Astrocyte (in vitro differentiated cells and primary cell): ENCODE measurements around the gene FAM174B. TPM values are rescaled to one million over a fixed set of nuclear protein-coding genes. Genes with fewer than 3 reads are reported as not detected.

Experiments
- DNase-seq: peaks from one replicate; pipeline ENCODE4 v3.0.0-alpha.2; 2010; ENCODE audit warnings: low read depth
- FAIRE-seq: peaks from 2 replicates; lab custom pipeline; 2011; peaks lifted over from hg19 to GRCh38; lab: Jason Lieb, UNC
- H2AFZ ChIP-seq: 2 replicates; pipeline ENCODE4 v1.6.0; 2012; ENCODE audit warnings: low read depth, low read length, inconsistent platforms
- H3K27ac ChIP-seq: 2 replicates; pipeline ENCODE4 v1.5.1; 2011; ENCODE audit warnings: low read depth, low read length, inconsistent platforms
- H3K27me3 ChIP-seq: 2 replicates; pipeline ENCODE4 v1.6.0; 2011; ENCODE audit warnings: low read length, inconsistent platforms; ENCODE audit not compliant: insufficient read depth
- H3K36me3 ChIP-seq: 2 replicates; pipeline ENCODE4 v1.5.1; 2011; ENCODE audit warnings: low read length, inconsistent platforms; ENCODE audit not compliant: insufficient read depth
- H3K4me1 ChIP-seq: 2 replicates; pipeline ENCODE4 v1.5.1; 2011; ENCODE audit warnings: low read length, inconsistent platforms; ENCODE audit not compliant: insufficient read depth
- H3K4me2 ChIP-seq: 2 replicates; pipeline ENCODE4 v1.6.0; 2012; ENCODE audit warnings: low read length, inconsistent platforms
- H3K4me3 ChIP-seq: 2 replicates; pipeline ENCODE4 v1.5.1; 2011; ENCODE audit warnings: low read depth, mild to moderate bottlenecking, low read length, inconsistent platforms; ENCODE audit not compliant: insufficient read depth
- H3K79me2 ChIP-seq: 2 replicates; pipeline ENCODE4 v1.6.0; 2012; ENCODE audit warnings: mild to moderate bottlenecking, low read length, inconsistent platforms; ENCODE audit not compliant: insufficient read depth
- H3K9ac ChIP-seq: 2 replicates; pipeline ENCODE4 v1.6.0; 2012; ENCODE audit warnings: mild to moderate bottlenecking, low read length, inconsistent platforms
- H3K9me3 ChIP-seq: 2 replicates; pipeline ENCODE4 v1.5.1; 2012; ENCODE audit warnings: low read depth, mild to moderate bottlenecking, low read length, inconsistent platforms; ENCODE audit not compliant: insufficient read depth
- H4K20me1 ChIP-seq: 2 replicates; pipeline ENCODE4 v1.6.0; 2012; ENCODE audit warnings: low read length, inconsistent platforms; ENCODE audit not compliant: insufficient read depth
- H3K27ac Mint-ChIP-seq: one replicate; pipeline ENCODE4 v1.8.0; 2021; ENCODE audit warnings: mild to moderate bottlenecking, mixed read lengths; ENCODE audit not compliant: unreplicated experiment
- H3K27me3 Mint-ChIP-seq: one replicate; pipeline ENCODE4 v1.8.0; 2021; ENCODE audit warnings: low read depth, mixed read lengths; ENCODE audit not compliant: unreplicated experiment
- H3K36me3 Mint-ChIP-seq: one replicate; pipeline ENCODE4 v1.8.0; 2021; ENCODE audit warnings: low read depth, mixed read lengths; ENCODE audit not compliant: unreplicated experiment
- H3K4me1 Mint-ChIP-seq: one replicate; pipeline ENCODE4 v1.8.0; 2021; ENCODE audit warnings: low read depth, mixed read lengths; ENCODE audit not compliant: unreplicated experiment
- H3K4me3 Mint-ChIP-seq: one replicate; pipeline ENCODE4 v1.8.0; 2021; ENCODE audit warnings: mild to moderate bottlenecking, moderate library complexity, mixed read lengths; ENCODE audit not compliant: unreplicated experiment
- H3K9me3 Mint-ChIP-seq: one replicate; pipeline ENCODE4 v1.8.0; 2021; ENCODE audit warnings: mild to moderate bottlenecking, mixed read lengths; ENCODE audit not compliant: unreplicated experiment
- CTCF ChIP-seq: IDR thresholded peaks from 2 replicates; pipeline ENCODE4 v1.5.1; 2011; ENCODE audit warnings: low read depth, mild to moderate bottlenecking, inconsistent platforms, low read length, moderate library complexity; ENCODE audit not compliant: insufficient read depth
- EZH2 ChIP-seq: IDR thresholded peaks from 2 replicates; pipeline ENCODE4 v1.6.1; 2012; ENCODE audit warnings: mild to moderate bottlenecking, low read length, inconsistent platforms; ENCODE audit not compliant: insufficient read depth
- total RNA-seq: library from RNA; stranded (reverse); gene quantifications from 2 replicates; pipeline ENCODE4 v1.2.1, GENCODE V29; 2021

FAM174B gene
- total RNA-seq, 1 donor from 2014 or later: 11.2 TPM

- Mint-ChIP-seq H3K9me3 (peaks cover 3% of the 10 kb centered on the region), H3K4me3 (no peak overlapping the region), H3K27me3 (peaks cover 14% of the 10 kb centered on the region), H3K4me1 (no peaks in the 10 kb centered on the region), H3K27ac (no peak overlapping the region), H3K36me3 (peaks cover 3% of the 10 kb centered on the region)
- FAIRE-seq (no peak), DNase-seq (no peak)
- no peak overlapping the region for H3K9ac ChIP-seq
- H3K9me3 ChIP-seq: no peaks in the 10 kb centered on the region
- no peak overlapping the region for H3K27ac ChIP-seq
- no peaks in the 10 kb centered on the region for H4K20me1 ChIP-seq
- H3K4me3 ChIP-seq: no peak overlapping the region
- H3K27me3 ChIP-seq: no peaks in the 10 kb centered on the region
- no peak for TF ChIP-seq EZH2
- TF ChIP-seq CTCF: no peak
- no peak overlapping the region for H2AFZ ChIP-seq
- no peaks in the 10 kb centered on the region for H3K4me1 ChIP-seq
- H3K4me2 ChIP-seq: no peak overlapping the region
- no peaks in the 10 kb centered on the region for H3K36me3 ChIP-seq
- no peaks in the 10 kb centered on the region for H3K79me2 ChIP-seq
These were observed 50.2 kb downstream of the FAM174B start for GRCh38 chr15:92605225-92605944.

- no peak overlapping the region for H3K4me2 ChIP-seq
- H3K9me3 Mint-ChIP-seq: peaks cover 3% of the 10 kb centered on the region
- peaks cover 9% of the 10 kb centered on the region for H3K4me1 ChIP-seq
- no peak overlapping the region for H2AFZ ChIP-seq
- DNase-seq: peak; percentile 23
- no peaks in the 10 kb centered on the region for H3K36me3 ChIP-seq
- H3K27me3 Mint-ChIP-seq: peaks cover 16% of the 10 kb centered on the region
- no peak for FAIRE-seq
- peaks cover 2% of the 10 kb centered on the region for H3K36me3 Mint-ChIP-seq
- no peak overlapping the region for H3K9ac ChIP-seq
- peaks cover 8% of the 10 kb centered on the region for H3K4me1 Mint-ChIP-seq
- no peak overlapping the region for H3K4me3 ChIP-seq
- no peak overlapping the region for H3K4me3 Mint-ChIP-seq
- no peak overlapping the region for H3K27ac ChIP-seq
- H3K27ac Mint-ChIP-seq: no peak overlapping the region
- H3K79me2 ChIP-seq: no peaks in the 10 kb centered on the region
- no peaks in the 10 kb centered on the region for H3K9me3 ChIP-seq
- no peaks in the 10 kb centered on the region for H3K27me3 ChIP-seq
- no peaks in the 10 kb centered on the region for H4K20me1 ChIP-seq
- TF ChIP-seq CTCF (no peak), EZH2 (no peak)
These were observed 51.7 kb downstream of the FAM174B start for GRCh38 chr15:92603743-92604470.

- Histone ChIP-seq H3K4me3 (no peak overlapping the region), H3K27ac (no peak overlapping the region), H2AFZ (no peak overlapping the region), H3K9ac (no peak overlapping the region), H3K79me2 (no peaks in the 10 kb centered on the region), H3K36me3 (no peaks in the 10 kb centered on the region), H3K9me3 (no peaks in the 10 kb centered on the region), H3K4me2 (no peak overlapping the region), H3K4me1 (peaks cover 9% of the 10 kb centered on the region), H3K27me3 (no peaks in the 10 kb centered on the region), H4K20me1 (no peaks in the 10 kb centered on the region)
- Mint-ChIP-seq H3K4me3 (no peak overlapping the region), H3K9me3 (peaks cover 3% of the 10 kb centered on the region), H3K4me1 (peaks cover 8% of the 10 kb centered on the region), H3K27me3 (peaks cover 17% of the 10 kb centered on the region), H3K36me3 (peaks cover 2% of the 10 kb centered on the region), H3K27ac (no peak overlapping the region)
- TF ChIP-seq CTCF: no peak
- no peak for TF ChIP-seq EZH2
- DNase-seq: no peak
- FAIRE-seq: no peak
These were observed 52.3 kb downstream of the FAM174B start for GRCh38 chr15:92603278-92603677.
